HG03378 (cell line): ENCODE measurements around the gene PPBP.
"Not testable (repeated sequence)": the region's sequence is repeated elsewhere in the genome, so short reads cannot be mapped to it uniquely, and the experiment has no call there.

Source experiments
- ATAC-seq: cut with Tn5 transposase; IDR thresholded peaks from one replicate; pipeline ENCODE4 v1.9.1; 2021; ENCODE audit warnings: mild to moderate bottlenecking, moderate library complexity; ENCODE audit not compliant: unreplicated experiment

Gene PPBP

DNA sequence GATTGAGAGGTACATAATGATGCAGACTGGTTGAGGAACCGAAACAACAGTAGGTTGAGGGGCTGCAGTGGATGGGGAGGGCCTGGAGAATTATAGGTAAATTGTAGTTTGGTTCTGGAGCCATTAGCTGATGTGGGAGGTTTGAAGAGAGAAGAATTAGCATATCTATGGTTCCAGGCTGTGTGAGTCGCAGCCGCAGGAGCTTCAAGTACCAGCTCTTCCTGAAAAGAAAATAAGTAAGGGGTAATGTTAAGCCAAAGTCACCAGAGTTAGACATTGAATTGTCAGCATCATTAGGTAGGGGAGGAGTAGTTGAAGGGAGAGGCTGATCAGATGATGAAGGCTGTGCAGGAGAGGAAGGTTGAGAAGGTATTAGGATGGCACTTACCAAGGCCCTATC is 35.6 kb downstream of the PPBP start:
- no peak for ATAC-seq

- ATAC-seq, result not testable (repeated sequence)
These were observed 37.5 kb downstream of the PPBP start for GRCh38 chr4:73950376-73950920.

- no peak for ATAC-seq
These were observed 38.8 kb downstream of the PPBP start for GRCh38 chr4:73948990-73949706.

- ATAC-seq, result no peak
These were observed 39.7 kb downstream of the PPBP start for GRCh38 chr4:73948291-73948690.

- ATAC-seq, result no peak
These were observed 40.6 kb downstream of the PPBP start for GRCh38 chr4:73947239-73947985.

GRCh38 chr4:73945674-73946449 is 42.1 kb downstream of the PPBP start:
- ATAC-seq, result no peak

GRCh38 chr4:73945140-73945539 is 42.9 kb downstream of the PPBP start:
- ATAC-seq, result no peak

- ATAC-seq, result no peak
These were observed 43.7 kb downstream of the PPBP start for GRCh38 chr4:73944061-73944875.

DNA sequence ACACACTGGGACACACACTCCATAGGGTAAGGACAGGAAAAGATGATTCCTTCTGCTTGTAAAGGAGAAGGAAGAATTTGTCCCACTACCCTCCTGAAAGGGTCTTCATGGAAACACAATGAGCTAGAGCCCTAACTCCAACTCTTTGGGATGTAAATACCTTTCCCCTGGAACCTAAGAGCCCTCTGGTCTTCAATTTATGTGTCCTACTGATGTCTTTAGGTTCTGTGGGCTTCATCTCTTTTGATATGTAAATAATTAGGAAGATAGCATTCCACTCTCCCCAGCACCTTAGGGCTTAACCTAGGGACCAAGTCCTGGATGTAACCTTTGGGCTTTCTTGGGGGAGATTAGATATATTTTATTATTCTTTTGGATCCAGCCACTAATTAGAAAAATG is 44.4 kb downstream of the PPBP start:
- no peak for ATAC-seq

DNA sequence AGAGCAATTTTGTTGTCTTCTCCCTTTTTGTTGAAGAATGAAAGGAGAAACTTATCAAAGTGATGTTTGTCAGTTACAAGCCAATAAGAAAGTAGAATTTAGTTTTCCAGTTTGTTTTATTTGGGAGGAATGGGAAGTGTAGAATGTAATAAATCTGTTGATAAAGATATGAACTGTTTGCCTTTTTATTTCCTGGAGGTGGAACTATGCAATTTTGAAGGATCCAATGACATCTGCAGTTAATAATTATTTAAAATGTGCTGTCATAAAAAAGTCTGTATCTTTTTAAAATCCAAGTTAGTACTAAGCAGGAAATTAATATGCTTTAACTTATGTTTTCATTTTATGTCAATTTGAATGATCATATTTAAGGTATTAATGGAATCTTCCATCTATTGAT is 51.0 kb downstream of the PPBP start:
- ATAC-seq, result no peak
